Measurements from ENCODE around the gene SLC22A16. TPM values are rescaled to one million over a fixed set of nuclear protein-coding genes. Genes with fewer than 3 reads are reported as not detected.

Gene SLC22A16
- total RNA-seq, 1 donor from 2014 or later, result not detected

- Mint-ChIP-seq H3K27me3 (peaks cover 5% of the 10 kb centered on the region), H3K4me1 (no peaks in the 10 kb centered on the region), H3K27ac (no peak overlapping the region), H3K4me3 (no peak overlapping the region), H3K9me3 (no peaks in the 10 kb centered on the region), H3K36me3 (ENCODE audit: low read depth) (no peaks in the 10 kb centered on the region)
- intact Hi-C loops (cut with micrococcal nuclease), result no loop called here
- POLR2A ChIA-PET, result no interaction called here
- no peak for TF ChIP-seq CTCF (IDR thresholded peaks at IDR 0.05)
- CTCF ChIA-PET, result no interaction called here
- DNase-seq, result no peak
- no peak for ATAC-seq (ENCODE audit: low read depth)
These were observed 27.4 kb downstream of the SLC22A16 start for GRCh38 chr6:110448846-110449540.

GRCh38 chr6:110447761-110448160, 28.7 kb downstream of the SLC22A16 start:
- intact Hi-C loops (cut with micrococcal nuclease), result no loop called here
- ChIA-PET CTCF (no interaction called here), POLR2A (no interaction called here)
- H3K27me3 Mint-ChIP-seq, result peaks cover 5% of the 10 kb centered on the region
- H3K4me1 Mint-ChIP-seq, result no peaks in the 10 kb centered on the region
- no peak overlapping the region for H3K4me3 Mint-ChIP-seq
- no peak for ATAC-seq (ENCODE audit: low read depth)
- H3K9me3 Mint-ChIP-seq, result no peaks in the 10 kb centered on the region
- no peak overlapping the region for H3K27ac Mint-ChIP-seq
- no peak for DNase-seq
- H3K36me3 Mint-ChIP-seq (ENCODE audit: low read depth), result no peaks in the 10 kb centered on the region
- TF ChIP-seq CTCF (IDR thresholded peaks at IDR 0.05), result no peak

- no peak overlapping the region for H3K27ac Mint-ChIP-seq
- ChIA-PET CTCF (no interaction called here), POLR2A (no interaction called here)
- H3K9me3 Mint-ChIP-seq, result no peaks in the 10 kb centered on the region
- DNase-seq, result no peak
- no peaks in the 10 kb centered on the region for H3K4me1 Mint-ChIP-seq
- TF ChIP-seq CTCF (IDR thresholded peaks at IDR 0.05), result no peak
- peaks cover 2% of the 10 kb centered on the region for H3K27me3 Mint-ChIP-seq
- ATAC-seq (ENCODE audit: low read depth), result no peak
- intact Hi-C loops (cut with micrococcal nuclease), result no loop called here
- no peak overlapping the region for H3K4me3 Mint-ChIP-seq
- H3K36me3 Mint-ChIP-seq (ENCODE audit: low read depth), result no peaks in the 10 kb centered on the region
These were observed 30.0 kb downstream of the SLC22A16 start for GRCh38 chr6:110446405-110446804.

GRCh38 chr6:110440026-110440425, 36.4 kb downstream of the SLC22A16 start:
- H3K4me3 Mint-ChIP-seq, result no peak overlapping the region
- no peak overlapping the region for H3K27ac Mint-ChIP-seq

GRCh38 chr6:110439356-110439755, 37.1 kb downstream of the SLC22A16 start:
- peaks cover 2% of the 10 kb centered on the region for H3K9me3 Mint-ChIP-seq
- no peak overlapping the region for H3K4me3 Mint-ChIP-seq
- peaks cover 13% of the 10 kb centered on the region for H3K27me3 Mint-ChIP-seq
- no peak for ATAC-seq (ENCODE audit: low read depth)
- no peak for TF ChIP-seq CTCF (IDR thresholded peaks at IDR 0.05)
- DNase-seq, result no peak
- no peaks in the 10 kb centered on the region for H3K36me3 Mint-ChIP-seq (ENCODE audit: low read depth)
- intact Hi-C loops (cut with micrococcal nuclease), result no loop called here
- H3K4me1 Mint-ChIP-seq, result no peaks in the 10 kb centered on the region
- H3K27ac Mint-ChIP-seq, result no peak overlapping the region
- ChIA-PET CTCF (no interaction called here), POLR2A (no interaction called here)

More at GRCh38 chr6:110440026-110440425, 36.4 kb downstream of the SLC22A16 start:
- POLR2A ChIA-PET, result no interaction called here
- Mint-ChIP-seq H3K27me3 (peaks cover 13% of the 10 kb centered on the region), H3K4me1 (no peaks in the 10 kb centered on the region), H3K36me3 (ENCODE audit: low read depth) (no peaks in the 10 kb centered on the region), H3K9me3 (peaks cover 2% of the 10 kb centered on the region)
- ATAC-seq (ENCODE audit: low read depth), result no peak
- TF ChIP-seq CTCF (IDR thresholded peaks at IDR 0.05), result no peak
- intact Hi-C loops (cut with micrococcal nuclease), result no loop called here
- CTCF ChIA-PET, result no interaction called here
- no peak for DNase-seq
